PC-3 (cell line): ENCODE data around the gene LENEP.

ENCODE experiments used
- CTCF ChIP-seq: fragments of 300-600 bp; sonication (generic); conservative IDR thresholded peaks from 2 replicates; pipeline ENCODE4 v1.5.1; 2017; ENCODE audit warnings: antibody characterized with exemption, low read depth, mild to moderate bottlenecking, low read length
- EZH2phosphoT487 ChIP-seq: fragments of 300-600 bp; sonication (generic); IDR thresholded peaks from 2 replicates; pipeline ENCODE4 v1.6.1; 2018; ENCODE audit warnings: mild to moderate bottlenecking, antibody characterized with exemption, low read length, borderline replicate concordance

- no peak for TF ChIP-seq EZH2phosphoT487
- TF ChIP-seq CTCF = no peak
These were observed 12.0 kb downstream of the LENEP start for GRCh38 chr1:155005076-155006011.
